Common myeloid progenitor, CD34-positive (primary cell): ENCODE data around the gene SLC7A6.

Experiments used
- CTCF ChIA-PET: fragments of 350-600 bp; sonication (Branson Sonifier 250); formaldehyde crosslinking; loops from one replicate; lab custom pipeline; 2021; ENCODE audit warnings: antibody characterized with exemption; lab: Charles Lee
- POLR2A ChIA-PET: fragments of 350-600 bp; sonication (Branson Sonifier 250); formaldehyde crosslinking; loops from one replicate; lab custom pipeline; 2021; ENCODE audit warnings: antibody characterized with exemption; lab: Charles Lee
- DNase-seq, 3 donors: peaks; one replicate each; pipeline versions ENCODE4 v3.0.0 to v3.0.0-alpha.2; 2013
- H3K27ac ChIP-seq, 2 experiments: 1 replicate in 1 of 2; 2 replicates in 1 of 2; pipeline ENCODE4 v1.7.0; 2013; ENCODE audit warnings: inconsistent platforms in 2 of 2, low read length in 2 of 2, mild to moderate bottlenecking in 2 of 2, low read depth in 1 of 2, moderate library complexity in 1 of 2; ENCODE audit not compliant: severe bottlenecking in 2 of 2, insufficient read depth in 1 of 2, poor library complexity in 1 of 2
- H3K27me3 ChIP-seq, 5 experiments: replicated peaks in 2 of 5; 1 replicate in 3 of 5; 2 replicates in 2 of 5; pipeline versions ENCODE4 v1.6.1 to v1.7.0; 2013; ENCODE audit warnings: low read length in 4 of 5, mild to moderate bottlenecking in 2 of 5, moderate library complexity in 2 of 5, inconsistent platforms in 1 of 5; ENCODE audit not compliant: insufficient read depth in 5 of 5, control insufficient read depth in 4 of 5
- H3K36me3 ChIP-seq, 4 experiments: 1 replicate in 2 of 4; 2 replicates in 2 of 4; pipeline versions ENCODE4 v1.6.1 to v1.7.0; 2013; ENCODE audit warnings: low read length in 3 of 4, control low read depth in 1 of 4, mild to moderate bottlenecking in 1 of 4; ENCODE audit not compliant: control insufficient read depth in 4 of 4, insufficient read depth in 4 of 4
- H3K4me1 ChIP-seq, 4 experiments: 1 replicate in 3 of 4; 2 replicates in 1 of 4; pipeline versions ENCODE4 v1.6.1 to v1.7.1; 2013; ENCODE audit warnings: low read length in 3 of 4, mild to moderate bottlenecking in 3 of 4, control low read depth in 1 of 4, inconsistent platforms in 1 of 4, moderate library complexity in 1 of 4; ENCODE audit not compliant: control insufficient read depth in 4 of 4, insufficient read depth in 4 of 4; ENCODE audit errors: control extremely low read depth in 1 of 4
- H3K4me3 ChIP-seq, 7 experiments: 1 replicate in 4 of 7; 2 replicates in 3 of 7; pipeline versions ENCODE4 v1.5.1 to v1.7.0; 2013; ENCODE audit warnings: mild to moderate bottlenecking in 7 of 7, low read length in 6 of 7, moderate library complexity in 6 of 7, inconsistent platforms in 2 of 7, low read depth in 2 of 7, control low read depth in 1 of 7; ENCODE audit not compliant: insufficient read depth in 4 of 7, control insufficient read depth in 1 of 7; ENCODE audit errors: extremely low read depth in 1 of 7
- H3K9me3 ChIP-seq, 5 experiments: 1 replicate in 4 of 5; 2 replicates in 1 of 5; pipeline versions ENCODE4 v1.6.1 to v1.7.1; 2013; ENCODE audit warnings: low read length in 4 of 5, mild to moderate bottlenecking in 2 of 5, inconsistent platforms in 1 of 5, low read depth in 1 of 5, moderate library complexity in 1 of 5; ENCODE audit not compliant: control insufficient read depth in 4 of 5, insufficient read depth in 2 of 5; ENCODE audit errors: control extremely low read depth in 1 of 5
- WGBS: methylation state at CpG from one replicate; pipeline ENCODE4 v1.1.5; 2013; ENCODE audit not compliant: insufficient coverage; 5-methylcytosine and 5-hydroxymethylcytosine counted together

SLC7A6 gene

GRCh38 chr16:68331879-68332410, 67.6 kb downstream of the SLC7A6 start:
- no peak for DNase-seq
- Histone ChIP-seq H3K27ac (peak overlapping the region in 1 of 2 experiments; percentile 40), H3K36me3 (peaks cover 5 to 31% (median 15%) of the 10 kb centered on the region in 4 experiments), H3K9me3 (no peaks in the 10 kb centered on the region), H3K4me3 (peak overlapping the region in 3 of 7 experiments; percentile 26 to 43 (median 42)), H3K4me1 (peaks cover 5 to 41% (median 25%) of the 10 kb centered on the region in 4 experiments), H3K27me3 (no peaks in the 10 kb centered on the region)
- WGBS: 26% methylated on average over 4 of the region's 4 CpGs
- ChIA-PET CTCF (interaction anchor here (0.8 to 4.0 kb wide), 7 partner anchors 17 to 91 kb away, joined by 3 to 26 read pairs (median 4); partner anchors contain the start of gene SLC7A6), POLR2A (interaction anchor here (0.7 to 1.5 kb wide), 3 partner anchors 47 to 347 kb away, joined by 3 to 4 read pairs (median 4); partner anchors contain the start of gene PLA2G15)

GRCh38 chr16:68332411-68333121, 68.2 kb downstream of the SLC7A6 start:
- H3K36me3 ChIP-seq: peaks cover 6 to 37% (median 17%) of the 10 kb centered on the region in 4 experiments
- WGBS: 18% methylated on average over 5 of the region's 7 CpGs

DNA sequence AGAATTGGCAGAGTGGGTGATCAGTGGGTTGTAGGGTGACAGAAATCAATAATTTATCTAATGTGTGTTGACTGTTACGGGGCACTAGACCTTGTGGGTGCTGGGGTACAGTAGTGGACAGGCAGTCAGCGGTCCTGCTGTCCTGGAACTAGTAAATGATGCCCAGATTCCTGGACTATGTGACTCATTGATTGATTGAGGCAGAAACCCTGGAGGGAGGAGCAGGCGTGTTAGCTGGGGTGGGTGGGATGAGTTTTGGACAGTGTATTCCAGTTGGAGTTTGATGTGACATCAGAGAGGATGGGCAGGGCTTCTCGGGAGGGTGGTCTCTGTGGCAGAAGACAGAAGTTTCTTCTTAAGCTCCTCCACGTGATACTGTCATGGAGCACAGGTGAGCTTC, 70.8 kb downstream of the SLC7A6 start:
- H3K9me3 ChIP-seq: no peaks in the 10 kb centered on the region
- no peak overlapping the region for H3K27ac ChIP-seq
- no peaks in the 10 kb centered on the region for H3K27me3 ChIP-seq
- WGBS: 100% methylated on average over 3 of the region's 5 CpGs
- no peak overlapping the region for H3K4me3 ChIP-seq
- DNase-seq: no peak
- CTCF ChIA-PET: interaction anchor here (0.8 to 4.0 kb wide), 5 partner anchors 34 to 82 kb away, joined by 3 to 26 read pairs (median 3); partner anchors contain the start of gene SLC7A6
- H3K36me3 ChIP-seq: peaks cover 10 to 51% (median 38%) of the 10 kb centered on the region in 4 experiments
- peaks cover 5 to 37% (median 24%) of the 10 kb centered on the region in 4 experiments for H3K4me1 ChIP-seq
- POLR2A ChIA-PET: no interaction called here

More at GRCh38 chr16:68332411-68333121, 68.2 kb downstream of the SLC7A6 start:
- Histone ChIP-seq H3K9me3 (no peaks in the 10 kb centered on the region), H3K4me3 (peak overlapping the region in 3 of 7 experiments; percentile 26 to 43 (median 42)), H3K27ac (peak overlapping the region in 1 of 2 experiments; percentile 40), H3K4me1 (peaks cover 5 to 41% (median 25%) of the 10 kb centered on the region in 4 experiments), H3K27me3 (no peaks in the 10 kb centered on the region)
- peak; percentile 73 to 94 (median 92) for DNase-seq
- ChIA-PET CTCF (interaction anchor here (0.8 to 4.0 kb wide), 7 partner anchors 18 to 91 kb away, joined by 3 to 26 read pairs (median 4); partner anchors contain the start of gene SLC7A6), POLR2A (interaction anchor here (0.7 to 1.5 kb wide), 3 partner anchors 48 to 348 kb away, joined by 3 to 4 read pairs (median 4); partner anchors contain the start of gene PLA2G15)

GRCh38 chr16:68338326-68339119, 74.2 kb downstream of the SLC7A6 start:
- Histone ChIP-seq H3K4me1 (peaks cover 0 to 10% (median under 1%) of the 10 kb centered on the region in 4 experiments), H3K36me3 (peaks cover 24 to 80% (median 60%) of the 10 kb centered on the region in 4 experiments), H3K4me3 (no peak overlapping the region), H3K27me3 (no peaks in the 10 kb centered on the region), H3K9me3 (no peaks in the 10 kb centered on the region), H3K27ac (no peak overlapping the region)
- 92% methylated on average over 13 of the region's 16 CpGs for WGBS
- DNase-seq: no peak
- CTCF ChIA-PET: interaction anchor here (1.1 to 1.7 kb wide), 2 partner anchors 77 to 80 kb away, joined by 4 to 6 read pairs; no protein-coding TSS in a partner anchor
- POLR2A ChIA-PET: no interaction called here

- ChIA-PET POLR2A (no interaction called here), CTCF (interaction anchor here (1.0 to 2.0 kb wide), 4 partner anchors 10 to 78 kb away, joined by 3 to 8 read pairs (median 5); no protein-coding TSS in a partner anchor)
- no peak for DNase-seq
- 93% methylated on average over 12 of the region's 13 CpGs for WGBS
- H3K4me1 ChIP-seq: peaks cover 0 to 3% (median 0%) of the 10 kb centered on the region in 4 experiments
- H3K27me3 ChIP-seq: no peaks in the 10 kb centered on the region
- H3K4me3 ChIP-seq: no peak overlapping the region
- no peaks in the 10 kb centered on the region for H3K9me3 ChIP-seq
- no peak overlapping the region for H3K27ac ChIP-seq
- H3K36me3 ChIP-seq: peaks cover 24 to 85% (median 63%) of the 10 kb centered on the region in 4 experiments
Observed at GRCh38 chr16:68339214-68339613, 74.9 kb downstream of the SLC7A6 start.

GRCh38 chr16:68342620-68343019, 78.3 kb downstream of the SLC7A6 start:
- no peak overlapping the region for H3K4me3 ChIP-seq
- ChIA-PET CTCF (no interaction called here), POLR2A (no interaction called here)
- H3K9me3 ChIP-seq: no peaks in the 10 kb centered on the region
- no peak for DNase-seq
- peaks cover 22 to 92% (median 77%) of the 10 kb centered on the region in 4 experiments for H3K36me3 ChIP-seq
- H3K27ac ChIP-seq: no peak overlapping the region
- 96% methylated on average over 7 of the region's 7 CpGs for WGBS
- H3K4me1 ChIP-seq: peaks cover 0 to 3% (median under 1%) of the 10 kb centered on the region in 4 experiments
- no peaks in the 10 kb centered on the region for H3K27me3 ChIP-seq
